NCI-H460 (cell line): ENCODE results near the gene TIAM2. TPM values are rescaled to one million over a fixed set of nuclear protein-coding genes. Genes with fewer than 3 reads are reported as not detected.
"Not testable (repeated sequence)": the region's sequence is repeated elsewhere in the genome, so short reads cannot be mapped to it uniquely, and the experiment has no call there.

Experiments
- DNase-seq: peaks from one replicate; pipeline ENCODE4 v3.0.0-alpha.2; 2016; ENCODE audit warnings: low read depth; ENCODE audit errors: extremely low read depth
- total RNA-seq: library from RNA; depleted of rRNA; stranded (reverse); fragments of >200 nt; shearing (Covaris generic); gene quantifications from 2 replicates; pipeline ENCODE4 v1.2.3, GENCODE V29; 2014

Gene TIAM2
- total RNA-seq, 1 experiment from 2014 or later = 2.8 TPM

DNA sequence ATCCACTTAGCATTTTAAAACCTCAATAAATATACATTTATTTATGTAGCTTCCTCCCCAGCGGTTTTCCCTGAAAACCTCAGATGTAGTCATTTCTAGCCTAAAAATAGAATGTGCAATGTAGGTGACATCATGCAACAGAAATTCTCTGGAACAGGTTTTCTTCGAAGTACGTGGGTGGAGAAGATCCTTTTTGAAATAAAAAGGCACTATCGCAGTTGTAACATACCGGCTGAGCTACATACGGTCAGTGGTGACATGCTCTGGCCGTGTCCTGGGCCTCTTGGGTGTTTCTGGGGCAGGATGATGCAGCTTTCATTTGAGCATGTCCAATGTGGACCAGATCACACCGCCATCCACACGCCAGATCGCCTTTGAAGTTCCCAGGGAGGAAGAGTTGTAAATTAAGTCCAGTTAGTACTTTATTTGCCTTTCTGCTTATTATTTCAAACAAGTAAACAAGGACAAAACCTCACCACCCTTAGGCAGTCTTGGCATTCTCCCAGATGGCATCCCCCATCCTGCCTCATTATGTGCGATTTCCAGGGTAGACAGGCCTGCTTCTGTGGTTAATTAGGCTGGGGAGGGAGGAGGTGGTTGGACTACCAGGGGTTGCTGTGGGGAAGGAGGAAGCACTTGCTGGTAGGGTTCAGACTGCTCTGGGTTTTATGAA is 159.2 kb downstream of the TIAM2 start:
- DNase-seq = no peak

DNA sequence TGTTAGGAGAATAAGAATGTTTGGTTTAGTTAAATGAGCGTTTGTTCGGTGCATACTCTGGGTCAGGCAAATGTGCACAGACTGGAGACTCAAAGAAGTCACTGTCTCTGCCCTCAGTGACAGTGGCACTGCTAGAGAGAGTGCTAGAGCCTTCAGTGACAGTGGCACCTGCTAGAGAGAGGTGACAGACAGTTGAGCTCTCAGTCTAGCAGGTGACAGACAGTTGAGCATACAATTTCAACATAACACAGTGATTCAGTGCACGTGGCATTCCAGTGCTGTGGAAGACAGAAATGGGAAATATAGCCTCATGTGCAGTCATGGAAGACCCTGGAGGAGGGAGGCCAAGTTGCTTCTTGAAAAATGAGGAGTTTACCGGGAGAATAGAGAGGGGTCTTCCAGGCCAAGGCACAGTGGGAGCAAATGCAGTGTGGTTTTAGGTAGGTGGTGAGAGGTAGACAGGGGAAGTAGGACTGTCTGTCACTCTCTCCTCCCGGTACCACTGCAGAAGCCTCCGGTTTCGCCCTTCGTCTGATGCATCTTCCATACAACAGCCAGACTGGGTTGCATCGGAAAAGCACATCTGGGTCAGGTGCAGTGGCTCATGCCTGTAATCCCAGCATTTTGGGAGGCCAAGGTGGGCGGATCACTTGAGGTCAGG is 160.8 kb downstream of the TIAM2 start:
- no peak for DNase-seq

DNA sequence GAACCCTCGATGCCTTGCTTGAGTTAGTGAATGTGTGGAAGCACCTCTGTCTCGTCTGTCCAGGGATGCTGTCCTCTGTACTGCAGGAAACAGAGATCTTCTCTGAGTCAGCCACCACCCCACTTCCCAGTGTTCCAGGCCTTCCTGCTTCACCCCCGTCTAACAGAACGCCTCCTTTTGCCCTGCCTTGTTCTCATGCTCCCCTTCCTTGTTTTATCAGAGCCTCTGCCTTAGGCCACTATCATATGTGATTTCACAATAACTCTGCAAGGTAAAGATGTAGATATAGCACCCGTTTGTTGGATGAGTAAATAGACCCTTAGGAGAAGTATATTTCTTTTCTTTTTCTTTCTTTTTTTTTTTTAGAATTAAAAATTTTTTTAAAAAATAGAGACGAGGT is 162.0 kb downstream of the TIAM2 start:
- DNase-seq = no peak

DNA sequence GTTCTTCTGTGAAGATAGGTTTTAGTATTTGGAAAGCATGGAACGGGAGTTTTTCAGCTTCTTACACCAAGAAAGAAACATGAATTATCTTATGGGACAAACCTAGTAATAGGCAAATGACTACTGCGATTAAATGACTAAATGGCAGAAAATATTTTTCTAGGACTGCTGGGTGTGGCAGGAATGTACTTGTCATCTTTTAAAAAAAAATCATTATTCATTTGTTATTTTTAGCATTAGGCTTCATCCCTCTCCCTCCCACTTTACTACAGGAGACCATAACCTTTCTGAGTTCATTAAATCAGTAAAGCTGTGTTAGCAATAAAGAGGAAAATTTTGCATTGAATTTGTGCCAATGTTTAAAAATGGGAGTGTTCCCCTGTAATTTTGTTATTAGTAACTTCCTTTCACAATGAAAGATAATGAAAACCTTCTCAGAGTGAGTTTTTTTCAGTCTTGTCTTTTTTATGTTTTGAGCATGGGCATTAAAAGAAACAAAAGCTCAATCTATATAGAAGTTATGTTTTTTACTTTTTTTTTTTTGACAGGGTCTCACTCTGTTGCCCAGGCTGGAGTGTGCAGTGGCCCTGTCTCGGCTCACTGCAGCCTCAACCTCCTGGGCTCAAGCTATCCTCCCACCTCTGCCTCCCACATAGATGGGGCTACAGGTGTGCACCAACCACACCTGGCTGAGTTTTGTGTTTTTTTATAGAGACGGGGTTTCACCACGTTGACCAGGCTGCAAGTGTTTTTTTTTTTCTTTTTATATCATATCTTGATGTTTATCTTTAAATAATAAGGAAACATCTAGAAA is 163.1 kb downstream of the TIAM2 start:
- no peak for DNase-seq

DNA sequence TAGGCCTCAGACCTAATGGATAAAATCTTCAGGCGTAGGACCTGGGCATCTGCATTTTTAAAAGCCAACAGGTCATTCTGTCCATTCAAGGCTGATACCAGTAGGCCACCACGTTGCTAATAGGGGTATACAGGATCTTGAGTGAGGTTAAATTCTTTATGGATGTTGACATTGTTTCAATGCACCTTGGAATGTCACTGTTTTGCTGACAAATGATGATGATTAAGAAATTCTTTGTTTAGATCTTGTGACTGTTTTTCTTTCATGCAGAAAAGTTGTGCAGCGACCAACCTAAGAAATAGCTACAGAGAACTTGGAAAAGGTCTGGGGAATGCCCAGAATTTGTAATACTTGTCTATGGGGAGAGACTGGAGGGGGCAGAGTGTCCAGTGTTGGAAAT is 167.6 kb downstream of the TIAM2 start:
- no peak for DNase-seq

DNA sequence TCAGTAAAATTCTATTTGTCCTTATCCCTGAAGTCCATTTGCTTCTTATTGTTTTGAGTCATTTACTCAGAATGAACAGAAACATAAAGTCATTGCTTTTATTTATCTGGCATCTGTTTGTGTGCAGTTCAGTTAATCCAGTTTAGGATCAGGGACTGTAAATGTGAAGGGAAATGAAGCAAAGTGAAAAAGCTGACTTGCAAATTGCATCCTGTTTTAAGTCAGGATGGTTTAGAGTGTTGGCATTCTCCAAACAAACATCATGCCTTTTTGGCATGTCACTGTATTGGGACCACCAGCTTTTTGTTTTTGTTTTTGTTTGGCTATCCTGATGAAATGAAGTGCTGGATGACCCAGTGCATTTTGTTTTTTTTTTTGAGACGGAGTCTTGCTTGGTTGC is 168.5 kb downstream of the TIAM2 start:
- no peak for DNase-seq

DNA sequence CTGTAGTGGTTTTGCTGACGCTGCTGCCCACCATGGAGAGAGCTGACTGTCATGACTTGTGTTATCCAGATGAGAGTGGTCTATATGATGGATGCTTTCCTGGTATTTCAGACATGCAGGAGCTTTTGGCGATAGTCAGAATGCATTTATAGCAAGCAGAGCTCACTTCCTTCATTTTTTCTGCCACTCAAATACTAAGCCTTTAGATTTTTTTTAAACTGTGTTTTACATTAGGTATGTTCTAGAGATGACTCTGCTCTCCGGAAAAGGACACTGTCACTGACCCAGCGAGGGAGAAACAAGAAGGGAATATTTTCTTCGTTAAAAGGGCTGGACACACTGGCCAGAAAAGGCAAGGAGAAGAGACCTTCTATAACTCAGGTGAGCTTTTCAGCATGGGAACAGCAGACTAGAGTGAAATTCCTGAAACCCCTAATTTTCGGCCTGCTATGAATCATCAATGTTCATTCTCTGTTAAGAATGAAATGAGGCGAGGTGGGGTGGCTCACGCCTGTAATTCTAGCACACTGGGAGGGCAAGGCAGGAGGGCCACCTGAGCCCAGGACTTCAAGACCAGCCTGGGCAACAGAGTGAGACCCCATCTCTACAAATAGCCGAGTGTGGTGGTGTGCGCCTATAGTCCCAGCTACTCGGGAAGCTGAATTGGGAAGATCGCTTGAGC is 170.1 kb downstream of the TIAM2 start:
- no peak for DNase-seq

DNA sequence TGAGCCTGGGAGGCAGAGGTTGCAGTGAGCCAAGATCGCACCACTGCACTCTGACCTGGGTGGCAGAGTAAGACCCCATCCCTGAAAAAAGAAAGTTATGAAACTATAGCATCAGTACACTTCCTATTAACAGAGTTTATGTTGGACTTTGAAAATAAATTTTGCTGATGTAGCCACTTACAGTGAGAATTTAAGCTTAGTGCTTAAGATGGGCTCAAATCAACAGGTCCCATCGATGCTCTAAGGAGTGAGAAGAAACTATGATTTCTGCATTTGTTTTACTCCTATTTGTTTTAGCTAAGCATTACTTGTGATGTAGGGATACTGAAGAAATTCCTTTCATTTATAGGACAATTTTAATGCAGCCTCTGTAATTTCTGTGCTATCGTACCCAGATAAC is 175.4 kb downstream of the TIAM2 start:
- no peak for DNase-seq

DNA sequence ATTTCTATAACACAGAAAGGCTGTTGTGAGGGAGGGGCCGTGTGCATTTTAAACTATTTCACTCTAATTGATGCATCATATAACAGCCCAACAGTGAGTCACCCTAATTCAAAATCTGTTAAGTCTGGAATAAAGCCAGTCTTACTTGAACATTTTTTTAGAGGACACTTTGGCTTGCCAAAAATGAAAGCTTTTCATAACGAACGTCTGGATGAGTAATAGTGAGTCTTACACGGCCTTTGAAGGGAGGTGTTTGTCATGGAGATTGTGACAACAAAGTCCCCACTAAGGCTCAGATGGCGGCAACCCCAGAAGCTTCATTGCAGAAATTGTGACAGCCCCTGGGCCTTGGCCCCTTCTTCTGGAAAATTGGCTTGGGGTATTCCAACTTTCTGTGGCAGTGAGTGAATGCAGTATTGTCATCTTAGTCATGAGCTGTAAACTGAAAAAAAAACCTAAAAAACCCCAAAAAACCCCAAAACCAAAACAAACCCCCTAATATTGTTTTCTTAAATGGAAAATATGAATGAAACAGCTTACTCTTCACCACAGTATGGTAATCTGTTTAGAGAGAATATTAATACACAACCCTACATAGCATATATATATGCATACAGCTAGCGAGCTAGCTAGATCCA is 176.1 kb downstream of the TIAM2 start:
- DNase-seq = peak; percentile 13

DNA sequence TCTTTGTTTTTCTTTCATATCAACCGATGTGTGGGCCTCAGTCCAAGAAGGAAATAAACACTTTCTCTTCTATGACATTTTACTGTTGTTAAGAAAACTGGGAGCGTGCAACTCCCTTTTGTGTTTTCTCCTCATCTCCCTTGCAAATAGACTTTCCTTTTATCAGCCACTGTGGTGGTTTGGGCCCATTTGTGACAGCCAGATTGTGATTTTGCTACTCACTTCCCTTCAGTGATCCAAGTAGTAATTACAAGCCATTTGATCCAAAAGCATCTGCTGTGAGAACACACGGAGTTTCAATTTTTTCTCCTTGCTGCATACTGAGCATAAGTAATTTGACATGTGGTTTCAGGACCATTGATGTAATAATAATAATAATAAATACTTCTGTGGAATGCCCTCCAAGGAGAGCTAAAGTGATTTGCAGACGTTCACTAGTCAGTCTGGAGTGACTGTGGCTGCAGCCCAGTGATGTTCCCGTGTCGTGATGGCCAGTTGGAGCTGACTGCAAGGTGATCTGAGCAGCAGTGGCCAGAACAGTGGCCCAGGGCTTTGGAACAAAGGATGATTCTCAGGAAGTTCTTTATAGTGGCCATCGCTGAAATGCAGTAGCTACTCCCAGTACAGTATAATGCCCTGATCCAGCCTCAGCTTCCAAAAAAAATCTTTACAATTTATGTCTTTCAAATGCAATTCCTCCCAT is 176.8 kb downstream of the TIAM2 start:
- no peak for DNase-seq

DNA sequence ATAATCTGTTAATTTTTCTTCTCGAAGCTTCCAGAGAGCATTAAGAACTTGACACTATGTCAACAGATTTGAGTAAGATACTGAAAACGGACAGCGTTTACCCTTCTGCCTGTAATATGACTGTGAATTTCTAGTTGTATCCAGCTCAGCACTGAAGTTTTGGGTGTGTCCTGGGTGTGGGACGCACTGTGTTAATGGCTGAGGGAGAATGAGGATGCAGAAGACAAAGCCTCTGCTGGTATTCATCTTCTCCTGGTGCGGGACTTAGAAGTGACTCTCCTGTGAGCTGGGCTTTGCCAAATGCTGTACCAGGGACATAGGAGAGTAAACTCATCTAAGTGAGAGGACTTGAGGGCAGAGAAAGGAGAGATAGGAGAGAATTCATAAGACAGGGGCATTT is 178.4 kb downstream of the TIAM2 start:
- DNase-seq = no peak

DNA sequence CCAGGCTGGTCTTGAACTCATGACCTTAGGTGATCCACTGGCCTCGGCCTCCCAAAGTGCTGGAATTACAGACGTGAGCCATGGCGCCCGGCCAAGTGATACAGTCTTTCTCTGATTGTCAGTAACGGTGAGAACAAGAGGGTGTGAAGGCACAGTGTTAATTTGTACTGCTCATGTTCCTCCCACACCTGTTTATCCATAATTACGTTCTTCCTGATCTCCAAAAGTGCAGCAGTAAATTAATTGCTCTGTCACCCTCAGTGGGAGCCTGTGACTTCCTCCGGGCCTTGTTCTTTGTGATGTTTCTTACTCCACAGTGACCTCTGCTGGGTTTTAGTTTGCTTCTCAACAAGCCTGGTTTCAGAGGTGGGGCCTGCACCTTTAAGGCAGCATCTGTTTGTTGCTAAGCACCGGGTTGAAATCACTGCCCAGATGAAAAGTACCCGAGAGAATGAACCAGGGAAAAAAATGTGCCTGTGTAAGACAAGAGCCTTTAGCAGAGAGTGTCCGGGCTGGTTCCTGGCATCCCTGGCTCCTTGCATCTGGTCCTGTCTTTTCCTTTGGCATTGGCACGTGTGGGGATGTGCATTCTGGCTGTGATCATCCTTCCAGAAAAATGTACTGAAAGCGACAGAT is 179.6 kb downstream of the TIAM2 start:
- peak; percentile 61 for DNase-seq

DNA sequence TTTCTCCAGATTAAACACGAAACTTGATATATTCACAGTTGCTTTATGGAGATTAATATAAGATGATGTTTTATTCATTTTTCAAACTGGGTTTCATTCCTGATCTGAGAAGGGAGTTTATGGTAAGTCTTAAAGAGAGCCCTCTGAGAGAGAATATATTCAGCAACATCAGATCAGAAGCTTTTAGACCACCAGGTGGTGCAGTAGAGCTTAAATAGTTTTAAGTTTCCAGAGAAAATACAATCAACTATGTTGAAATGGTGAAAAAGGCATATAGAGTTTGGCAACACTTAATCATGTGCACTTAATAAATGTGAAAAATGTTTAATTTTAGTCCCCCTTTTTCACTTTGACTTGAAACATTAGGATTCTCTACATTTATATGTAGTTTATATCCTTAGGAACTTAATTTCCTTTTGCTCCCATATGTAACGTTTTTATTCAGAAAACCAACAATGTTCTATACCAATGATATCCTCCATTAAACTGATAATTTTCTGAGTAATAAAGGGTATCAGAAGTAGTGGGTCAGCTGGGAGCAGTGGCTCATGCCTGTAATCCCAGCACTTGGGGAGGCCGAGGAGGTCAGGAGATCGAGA is 182.3 kb downstream of the TIAM2 start:
- peak; percentile 47 for DNase-seq

DNA sequence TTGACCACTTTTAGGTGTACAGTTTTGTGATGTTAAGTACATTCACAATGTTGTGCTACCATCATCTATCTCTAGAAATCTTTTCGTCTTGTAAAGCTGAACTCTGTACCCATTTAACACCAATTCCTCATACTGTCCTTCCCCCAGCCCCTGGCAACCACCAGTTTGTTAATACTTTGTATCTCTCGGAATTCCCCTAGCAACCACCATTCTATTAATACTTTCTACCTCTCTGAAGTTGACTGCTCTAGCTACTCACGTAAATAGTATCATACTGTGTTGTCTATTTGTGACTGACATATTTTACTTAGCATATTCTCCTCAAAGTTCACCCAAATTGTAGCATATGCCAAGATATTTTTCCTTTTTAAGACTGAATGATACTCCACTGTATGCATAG is 186.4 kb downstream of the TIAM2 start:
- DNase-seq = no peak

DNA sequence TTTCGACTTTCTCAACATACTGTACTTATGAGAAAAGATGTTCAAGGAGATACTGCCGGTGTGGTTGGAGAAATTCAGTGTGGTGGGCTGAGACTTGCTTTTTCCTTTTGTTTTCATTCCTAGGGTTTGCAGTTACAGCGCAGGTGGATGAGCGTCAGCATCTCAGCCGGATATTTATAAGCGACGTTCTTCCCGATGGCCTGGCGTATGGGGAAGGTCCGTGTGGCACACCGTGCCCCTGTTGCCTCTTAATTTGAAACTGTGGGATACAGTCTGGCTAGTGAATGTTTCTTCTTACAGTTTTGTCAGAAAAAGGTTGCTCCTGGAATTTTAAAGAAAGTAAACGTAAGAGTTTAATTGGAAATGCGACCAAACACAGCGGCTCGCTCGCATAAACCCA is 187.0 kb downstream of the TIAM2 start:
- no peak for DNase-seq

DNA sequence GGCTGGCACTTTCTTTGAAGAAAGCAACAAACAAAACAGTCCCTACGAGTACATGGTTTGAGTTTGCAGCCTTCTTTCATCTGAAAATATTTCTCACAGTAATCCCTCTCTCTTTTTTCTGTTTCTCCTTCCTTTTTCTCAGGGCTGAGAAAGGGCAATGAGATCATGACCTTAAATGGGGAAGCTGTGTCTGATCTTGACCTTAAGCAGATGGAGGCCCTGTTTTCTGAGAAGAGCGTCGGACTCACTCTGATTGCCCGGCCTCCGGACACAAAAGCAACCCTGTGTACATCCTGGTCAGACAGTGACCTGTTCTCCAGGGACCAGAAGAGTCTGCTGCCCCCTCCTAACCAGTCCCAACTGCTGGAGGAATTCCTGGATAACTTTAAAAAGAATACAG is 188.0 kb downstream of the TIAM2 start:
- no peak for DNase-seq

DNA sequence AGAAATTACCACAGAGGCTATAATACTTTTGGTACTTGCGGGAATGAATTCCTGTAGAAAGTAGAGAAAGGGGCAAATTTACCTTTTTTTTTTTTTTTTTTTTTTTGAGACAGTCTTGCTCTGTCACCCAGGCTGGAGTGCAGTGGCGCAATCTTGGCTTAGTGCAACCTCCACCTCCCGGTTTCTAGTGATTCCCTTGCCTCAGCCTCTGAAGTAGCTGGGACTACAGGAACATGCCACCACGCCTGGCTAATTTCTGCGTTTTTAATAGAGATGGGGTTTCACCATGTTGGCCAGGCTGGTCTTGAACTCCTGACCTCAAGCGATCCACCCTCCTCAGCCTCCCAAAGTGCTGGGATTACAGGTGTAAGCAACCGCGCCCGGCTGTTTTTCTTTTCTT is 189.9 kb downstream of the TIAM2 start:
- DNase-seq = not testable (repeated sequence)

DNA sequence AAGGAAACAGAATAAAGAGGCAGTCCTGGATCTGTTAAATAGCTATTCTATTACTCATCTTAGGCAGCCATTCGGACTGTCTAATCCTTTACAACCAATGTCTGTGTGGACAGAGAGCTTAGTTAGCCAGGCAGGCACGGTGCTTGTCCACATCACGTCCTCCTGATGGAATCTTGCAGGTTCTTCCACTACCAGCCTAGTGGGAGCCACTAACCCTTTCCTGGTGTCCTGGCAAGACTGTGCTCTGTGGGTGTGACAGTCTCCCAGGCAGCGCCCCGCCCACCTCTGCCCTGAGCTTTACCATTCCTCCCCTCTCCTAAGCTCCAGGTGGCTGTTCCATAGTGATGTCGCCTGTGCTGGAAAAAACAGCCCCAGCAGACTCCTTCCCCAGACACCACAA is 190.4 kb downstream of the TIAM2 start:
- no peak for DNase-seq

DNA sequence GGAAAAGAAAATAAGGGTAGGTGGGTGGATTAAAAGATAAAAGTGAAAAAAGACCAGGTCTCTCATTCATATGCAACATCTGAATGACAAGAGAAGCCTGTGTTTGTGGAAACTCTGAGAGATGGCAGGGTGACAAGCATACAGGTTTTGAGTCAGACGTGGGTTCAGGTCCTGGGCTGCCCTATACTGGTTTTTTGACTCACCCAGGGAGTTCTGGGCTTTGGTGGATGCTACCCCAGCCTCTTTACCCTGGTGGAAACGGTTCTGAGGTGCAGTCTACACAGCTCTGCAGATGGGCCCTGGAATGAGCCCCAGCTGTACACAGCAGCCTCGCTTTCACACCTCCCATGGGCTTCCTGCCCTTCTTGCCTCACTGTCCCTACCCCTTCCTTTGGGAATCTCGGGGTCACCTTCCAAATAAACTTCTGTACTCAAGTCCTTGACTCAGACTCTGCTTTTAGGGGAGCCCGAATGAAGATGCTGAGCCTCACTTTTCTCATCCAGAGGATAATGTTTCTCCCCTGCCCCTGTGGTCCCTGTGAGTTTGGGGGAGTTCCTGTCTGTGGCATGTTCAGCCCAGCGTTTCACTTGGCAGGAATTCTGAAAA is 191.0 kb downstream of the TIAM2 start:
- no peak for DNase-seq
